Measurements from ENCODE around the gene MSH5.
A peak's percentile ranks its signal among the peaks of the same experiment; 100 is the strongest.

MSH5 gene

DNA sequence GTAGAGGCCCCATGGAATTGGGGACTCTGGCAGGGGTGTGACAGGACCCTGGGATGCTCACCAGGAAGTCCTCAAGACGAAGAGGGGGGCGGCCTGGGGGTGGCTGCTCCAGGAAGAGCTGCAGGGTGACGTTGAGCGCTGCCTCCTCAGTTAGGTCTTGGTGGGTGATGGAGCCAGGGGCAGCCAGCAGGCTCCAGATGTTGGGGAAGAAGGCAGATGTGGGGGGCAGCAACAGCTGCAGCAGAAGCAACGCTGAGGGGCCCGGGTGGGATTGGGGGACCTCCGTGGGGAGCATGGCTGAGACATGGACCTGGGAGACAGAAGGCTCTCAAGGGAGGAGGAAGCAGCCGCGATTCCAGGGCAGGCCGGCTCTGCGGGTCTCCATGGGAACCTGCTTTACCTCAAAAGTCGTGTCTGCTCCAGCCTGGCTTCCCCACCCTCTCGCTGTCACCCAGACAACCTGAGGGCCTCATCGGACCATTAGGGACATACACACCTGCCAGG, 36.7 kb downstream of the MSH5 start:
- FAIRE-seq, result no peak
- no peak for DNase-seq (ENCODE audit: insufficient read length, low spot score)
- no peak for TF ChIP-seq POLR2A (IDR thresholded peaks at IDR 0.05; ENCODE audit: low read depth, low read length)
- TF ChIP-seq POU2F2 (IDR thresholded peaks at IDR 0.05; ENCODE audit: low read depth, low read length), result no peak

DNA sequence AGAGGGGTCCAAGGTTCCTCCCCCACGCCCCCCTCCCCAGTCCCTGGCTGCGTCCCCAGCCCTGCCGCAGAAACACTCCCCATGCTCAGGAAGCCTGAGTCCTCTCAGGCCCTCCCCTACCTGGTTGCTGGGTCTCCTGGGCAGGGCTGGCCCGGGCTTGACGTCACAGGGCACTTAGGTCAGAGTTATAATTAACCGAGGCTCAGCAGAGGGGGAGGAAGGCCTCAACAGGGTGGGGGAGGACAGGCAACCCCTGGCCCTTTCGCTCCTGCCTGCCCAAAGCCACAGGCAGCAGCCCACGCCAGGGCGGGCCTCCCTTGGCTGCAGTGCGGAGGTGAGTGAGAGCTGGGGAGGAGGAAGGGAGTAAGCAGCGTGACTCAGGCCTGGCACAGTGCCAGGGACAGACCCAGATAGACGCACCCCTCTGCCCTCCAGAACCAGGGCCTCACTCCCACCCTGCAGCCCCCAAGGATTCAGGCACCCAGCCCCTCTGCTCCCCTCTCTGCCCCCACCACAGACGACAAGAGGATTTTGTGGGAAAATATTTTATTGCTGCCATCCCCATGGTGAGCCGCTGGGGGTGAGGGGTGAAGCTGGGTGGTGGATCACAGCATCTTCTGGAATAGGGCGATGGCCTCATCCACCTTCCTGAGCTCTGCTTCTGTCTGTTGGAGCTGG, 37.3 kb downstream of the MSH5 start, which contains the start of gene VWA7:
Gene VWA7, minus strand, starts transcription at position 340 of the 678 bp plus-strand sequence. CDS start 549 bp downstream, outside the sequence.
- FAIRE-seq (peak; percentile 93), DNase-seq (ENCODE audit: insufficient read length, low spot score) (peak; percentile 88)
- TF ChIP-seq TAF1 (IDR thresholded peaks at IDR 0.05; ENCODE audit: low read depth, low read length), result no peak
- TF ChIP-seq POLR2A (IDR thresholded peaks at IDR 0.05; ENCODE audit: low read depth, low read length), result no peak
- peak; percentile 62 for TF ChIP-seq POLR2AphosphoS5 (IDR thresholded peaks at IDR 0.05; ENCODE audit: low read depth, low read length)
- TF ChIP-seq POU2F2 (IDR thresholded peaks at IDR 0.05; ENCODE audit: low read depth, low read length), result peak; percentile 80
- TF ChIP-seq PAX5 (IDR thresholded peaks at IDR 0.05; ENCODE audit: insufficient read depth, low read length, severe bottlenecking), result peak; percentile 20
- 0 out of 2 replicates have a peak, but pooled peaks have one; percentile 19 for TF ChIP-seq SPI1 (IDR thresholded peaks at IDR 0.05; ENCODE audit: low read depth, low read length)

DNA sequence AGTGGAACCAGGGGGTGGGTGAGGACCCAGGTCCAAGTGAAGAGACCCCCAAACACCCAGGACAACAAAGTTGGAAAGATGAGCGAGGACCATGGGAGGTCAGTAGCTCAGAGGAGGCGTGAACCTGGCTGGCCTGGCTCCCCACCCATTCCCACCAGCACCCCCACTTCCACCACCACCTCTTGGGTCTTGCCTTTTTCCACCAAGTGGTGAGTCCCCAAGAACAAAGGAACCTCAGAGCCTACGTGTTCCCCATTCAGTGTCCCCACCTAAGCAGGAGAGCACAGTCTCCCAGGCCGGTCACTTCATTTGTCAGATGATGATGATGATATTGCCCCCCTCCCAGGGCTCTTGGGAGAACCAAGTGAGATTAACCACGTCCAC, 37.9 kb downstream of the MSH5 start:
- FAIRE-seq, result no peak
- TF ChIP-seq SPI1 (IDR thresholded peaks at IDR 0.05; ENCODE audit: low read depth, low read length) (no peak), POLR2A (IDR thresholded peaks at IDR 0.05; ENCODE audit: low read depth, low read length) (no peak), PAX5 (IDR thresholded peaks at IDR 0.05; ENCODE audit: insufficient read depth, low read length, severe bottlenecking) (no peak), POU2F2 (IDR thresholded peaks at IDR 0.05; ENCODE audit: low read depth, low read length) (no peak), POLR2AphosphoS5 (IDR thresholded peaks at IDR 0.05; ENCODE audit: low read depth, low read length) (no peak), TAF1 (IDR thresholded peaks at IDR 0.05; ENCODE audit: low read depth, low read length) (no peak)
- DNase-seq (ENCODE audit: insufficient read length, low spot score), result no peak

DNA sequence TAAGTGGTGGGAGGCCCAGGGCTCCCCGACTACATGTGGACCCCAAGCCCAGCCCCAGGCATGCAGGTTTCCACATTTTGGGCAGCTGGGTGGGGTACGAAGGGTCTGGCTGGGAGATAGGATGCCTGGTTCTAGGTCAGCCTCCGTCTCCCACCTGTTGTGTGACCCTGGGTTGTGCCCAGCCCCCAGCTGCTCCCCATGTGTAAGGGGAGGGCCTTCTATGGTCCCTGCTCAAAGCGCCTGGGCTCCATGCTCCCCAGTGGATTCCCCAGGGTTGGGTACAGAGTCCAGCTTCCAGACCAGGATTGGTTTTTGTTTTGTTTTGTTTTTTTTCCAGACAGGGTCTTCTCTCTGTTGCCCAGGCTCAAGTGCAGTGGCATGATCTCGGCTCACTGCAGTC, 38.4 kb downstream of the MSH5 start:
- no peak for TF ChIP-seq TAF1 (IDR thresholded peaks at IDR 0.05; ENCODE audit: low read depth, low read length)
- no peak for TF ChIP-seq POU2F2 (IDR thresholded peaks at IDR 0.05; ENCODE audit: low read depth, low read length)
- no peak for TF ChIP-seq SPI1 (IDR thresholded peaks at IDR 0.05; ENCODE audit: low read depth, low read length)
- DNase-seq (ENCODE audit: insufficient read length, low spot score) (no peak), FAIRE-seq (no peak)

DNA sequence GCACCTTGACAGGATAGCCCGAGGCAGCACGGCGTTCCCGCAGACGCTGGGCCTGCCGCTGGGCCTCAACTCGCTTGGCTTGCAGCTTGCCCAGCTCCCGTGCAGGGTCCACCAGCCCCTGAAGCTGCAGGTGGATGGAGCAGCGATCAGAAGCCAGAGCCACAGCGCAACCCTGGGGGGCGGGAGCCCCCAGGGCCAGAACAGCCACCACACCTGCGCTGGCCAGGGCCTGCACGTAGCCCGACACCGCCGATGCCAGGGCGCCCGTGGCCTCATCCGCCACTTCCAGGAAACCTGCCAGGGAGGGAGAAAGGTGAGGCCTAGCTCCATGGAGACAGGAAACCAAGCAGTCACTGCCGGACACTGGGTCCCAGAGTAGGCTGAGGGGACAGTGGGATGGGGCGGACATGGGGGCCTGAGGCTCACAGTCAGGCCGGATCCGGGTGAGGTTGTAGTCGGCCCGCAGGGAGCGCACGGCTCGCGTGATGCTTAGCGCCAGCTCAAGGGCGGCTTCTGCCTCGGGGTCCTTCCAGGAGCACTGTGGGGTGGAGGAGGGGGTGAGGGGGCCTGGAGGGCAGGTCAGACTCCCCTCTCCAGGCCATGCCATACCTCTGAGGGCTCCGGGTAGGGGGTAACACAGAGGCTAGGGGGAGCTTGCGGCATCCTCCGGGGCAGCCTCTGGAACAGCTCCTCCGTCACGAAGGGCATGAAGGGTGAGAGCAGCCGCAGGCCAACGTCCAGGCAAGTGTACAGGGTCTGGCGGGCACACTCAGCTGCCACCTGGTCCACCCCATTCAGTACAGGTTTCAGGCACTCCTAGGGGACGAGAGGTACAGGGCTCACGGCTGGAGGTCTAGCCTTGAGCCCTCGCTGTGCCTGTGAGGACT, 39.4 kb downstream of the MSH5 start:
- TF ChIP-seq SPI1 (IDR thresholded peaks at IDR 0.05; ENCODE audit: low read depth, low read length) (no peak), TAF1 (IDR thresholded peaks at IDR 0.05; ENCODE audit: low read depth, low read length) (no peak)
- FAIRE-seq, result no peak
- no peak for DNase-seq (ENCODE audit: insufficient read length, low spot score)

DNA sequence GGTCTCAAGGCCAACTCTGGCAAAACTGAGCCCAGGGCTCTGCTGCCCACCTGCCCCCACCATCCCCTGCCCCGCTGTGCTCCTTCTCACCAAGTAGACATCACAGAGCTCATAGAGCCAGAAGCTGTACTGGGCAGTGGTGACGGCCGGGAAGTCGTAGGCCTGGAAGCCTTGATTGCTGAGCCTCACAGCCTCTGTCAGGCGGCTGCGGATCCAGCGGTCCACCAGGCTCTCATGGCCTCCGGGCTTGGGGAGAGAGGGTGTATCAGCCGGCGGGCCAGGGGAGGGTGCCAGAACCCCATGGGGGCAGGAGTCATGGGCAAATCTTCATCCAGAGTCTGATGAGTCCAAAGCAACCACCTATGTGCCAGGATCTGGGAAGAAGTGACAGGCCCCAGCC, 40.1 kb downstream of the MSH5 start:
- DNase-seq (ENCODE audit: insufficient read length, low spot score) (no peak), FAIRE-seq (no peak)
- TF ChIP-seq TAF1 (IDR thresholded peaks at IDR 0.05; ENCODE audit: low read depth, low read length), result no peak

DNA sequence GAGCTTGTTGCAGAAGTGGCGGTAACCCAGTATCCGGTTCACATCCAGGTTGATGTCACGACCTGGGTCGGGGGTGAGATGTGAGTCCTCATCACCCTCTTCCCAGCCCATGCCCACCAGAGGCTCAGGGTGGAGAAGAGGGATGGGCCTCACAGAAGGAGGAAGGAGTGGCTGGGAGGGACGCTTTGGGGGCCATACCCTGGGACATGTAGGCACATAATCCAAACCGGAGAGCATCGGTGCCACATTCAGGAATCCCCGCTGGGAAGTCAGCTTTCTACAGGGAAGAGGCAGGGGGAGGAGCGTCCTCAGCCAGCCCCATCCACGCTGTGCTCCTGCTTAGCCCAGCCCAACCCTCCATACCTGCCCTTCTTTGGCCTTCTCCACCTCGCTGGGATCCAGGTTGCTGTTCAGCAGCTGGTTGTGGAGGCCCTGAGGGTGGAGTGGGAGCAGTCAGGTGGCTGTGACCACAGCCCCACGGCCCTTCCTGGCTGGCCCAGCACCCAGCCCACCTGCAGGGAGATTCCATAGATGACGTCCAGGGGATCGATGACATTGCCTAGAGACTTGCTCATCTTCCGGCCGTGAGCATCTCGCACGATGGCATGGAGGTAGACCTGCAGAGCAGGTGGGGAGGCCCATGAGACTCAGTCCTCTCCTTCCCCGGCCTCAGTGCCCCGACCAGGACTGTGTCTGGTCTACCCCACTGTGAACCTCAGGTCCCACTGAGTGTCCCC, 40.9 kb downstream of the MSH5 start:
- no peak for FAIRE-seq
- TF ChIP-seq PAX5 (IDR thresholded peaks at IDR 0.05; ENCODE audit: insufficient read depth, low read length, severe bottlenecking), result no peak
- no peak for TF ChIP-seq POU2F2 (IDR thresholded peaks at IDR 0.05; ENCODE audit: low read depth, low read length)
- no peak for TF ChIP-seq POLR2AphosphoS5 (IDR thresholded peaks at IDR 0.05; ENCODE audit: low read depth, low read length)
- no peak for TF ChIP-seq TAF1 (IDR thresholded peaks at IDR 0.05; ENCODE audit: low read depth, low read length)
- TF ChIP-seq SPI1 (IDR thresholded peaks at IDR 0.05; ENCODE audit: low read depth, low read length), result no peak
- TF ChIP-seq POLR2A (IDR thresholded peaks at IDR 0.05; ENCODE audit: low read depth, low read length), result no peak
- no peak for DNase-seq (ENCODE audit: insufficient read length, low spot score)

DNA sequence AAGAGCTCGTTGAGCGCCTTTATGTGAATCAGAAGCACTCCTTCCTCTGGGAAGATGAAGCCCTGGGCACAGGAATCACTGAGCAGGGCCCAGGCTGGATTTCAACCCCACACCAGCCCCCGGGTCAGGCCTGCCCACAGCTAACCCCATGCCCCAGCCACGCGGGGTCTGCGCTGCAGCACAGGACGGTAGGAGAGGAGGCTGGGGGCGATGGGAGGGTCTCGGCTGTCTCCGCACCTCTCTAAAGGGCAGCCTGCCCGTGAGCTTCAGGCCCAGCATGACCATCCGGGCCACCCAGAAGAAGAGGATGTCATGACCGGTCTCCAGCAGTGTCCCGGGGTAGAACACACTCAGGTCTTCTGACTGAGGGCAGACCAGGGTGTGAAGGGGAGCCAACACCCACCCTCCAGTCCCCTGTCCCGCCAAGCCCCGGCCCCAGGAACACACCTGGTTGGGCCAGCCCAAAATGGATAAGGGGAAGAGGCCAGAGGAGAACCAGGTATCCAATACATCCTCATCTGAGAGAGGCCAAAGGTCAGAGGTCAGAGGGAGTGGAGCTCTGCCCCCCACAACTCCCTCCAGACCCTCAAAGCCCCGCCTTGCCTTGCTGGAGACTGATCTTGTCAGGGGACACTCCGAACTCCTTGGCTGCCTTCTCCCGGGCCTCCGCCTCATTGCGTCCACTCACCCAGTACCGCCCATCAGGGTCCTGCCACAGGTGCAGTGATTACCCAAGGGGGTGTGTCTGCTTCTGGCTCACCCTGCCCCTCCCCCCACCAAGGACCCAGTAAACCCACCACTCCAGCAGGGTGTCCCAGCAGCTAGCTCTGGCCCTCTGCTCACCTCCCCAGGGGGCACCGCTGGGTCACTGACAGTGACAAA, 41.7 kb downstream of the MSH5 start:
- TF ChIP-seq TAF1 (IDR thresholded peaks at IDR 0.05; ENCODE audit: low read depth, low read length), result no peak
- TF ChIP-seq POLR2AphosphoS5 (IDR thresholded peaks at IDR 0.05; ENCODE audit: low read depth, low read length), result no peak
- no peak for TF ChIP-seq POU2F2 (IDR thresholded peaks at IDR 0.05; ENCODE audit: low read depth, low read length)
- TF ChIP-seq PAX5 (IDR thresholded peaks at IDR 0.05; ENCODE audit: insufficient read depth, low read length, severe bottlenecking), result no peak
- no peak for TF ChIP-seq SPI1 (IDR thresholded peaks at IDR 0.05; ENCODE audit: low read depth, low read length)
- TF ChIP-seq POLR2A (IDR thresholded peaks at IDR 0.05; ENCODE audit: low read depth, low read length), result no peak
- DNase-seq (ENCODE audit: insufficient read length, low spot score), result no peak
- FAIRE-seq, result no peak

Data from GM12891 (cell line).